Measurements from ENCODE around the gene OVOL3.
"Not testable (repeated sequence)": the region's sequence is repeated elsewhere in the genome, so short reads cannot be mapped to it uniquely, and the experiment has no call there.

Gene OVOL3

DNA sequence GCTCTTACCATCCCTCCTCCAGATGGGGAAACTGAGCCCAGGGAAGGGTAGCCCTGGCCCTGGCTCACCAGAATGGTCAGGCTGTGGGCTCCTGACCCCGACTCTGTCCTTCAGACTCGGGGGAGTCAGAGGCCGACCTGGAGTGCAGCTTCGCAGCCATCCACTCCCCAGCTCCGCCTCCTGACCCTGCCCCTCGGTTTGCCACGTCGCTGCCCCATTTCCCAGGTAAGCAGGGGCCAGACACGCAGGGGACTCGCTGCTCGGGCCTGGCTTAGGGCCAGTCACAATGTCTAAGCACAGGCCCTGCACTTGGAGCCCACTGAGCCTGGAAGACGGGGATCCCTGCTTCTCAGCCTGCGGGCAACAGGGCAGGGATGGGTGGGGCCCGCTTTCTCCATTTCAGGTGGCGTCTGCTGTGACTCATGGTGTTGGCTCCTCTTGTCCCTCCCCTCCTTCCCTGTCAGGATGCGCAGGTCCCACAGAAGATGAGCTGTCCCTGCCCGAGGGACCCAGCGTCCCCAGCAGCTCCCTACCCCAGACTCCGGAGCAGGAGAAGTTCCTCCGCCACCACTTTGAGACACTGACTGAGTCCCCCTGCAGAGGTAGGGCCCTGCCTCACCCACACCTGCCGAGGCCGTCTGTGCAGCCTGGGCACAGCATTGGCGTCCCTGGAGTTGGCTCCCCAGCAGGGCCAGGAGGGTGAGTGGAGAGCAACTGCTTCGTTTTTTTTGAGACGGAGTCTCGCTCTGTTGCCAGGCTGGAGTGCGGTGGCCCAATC lies 9.2 kb upstream of the OVOL3 start:
- DNase-seq, result no peak

DNA sequence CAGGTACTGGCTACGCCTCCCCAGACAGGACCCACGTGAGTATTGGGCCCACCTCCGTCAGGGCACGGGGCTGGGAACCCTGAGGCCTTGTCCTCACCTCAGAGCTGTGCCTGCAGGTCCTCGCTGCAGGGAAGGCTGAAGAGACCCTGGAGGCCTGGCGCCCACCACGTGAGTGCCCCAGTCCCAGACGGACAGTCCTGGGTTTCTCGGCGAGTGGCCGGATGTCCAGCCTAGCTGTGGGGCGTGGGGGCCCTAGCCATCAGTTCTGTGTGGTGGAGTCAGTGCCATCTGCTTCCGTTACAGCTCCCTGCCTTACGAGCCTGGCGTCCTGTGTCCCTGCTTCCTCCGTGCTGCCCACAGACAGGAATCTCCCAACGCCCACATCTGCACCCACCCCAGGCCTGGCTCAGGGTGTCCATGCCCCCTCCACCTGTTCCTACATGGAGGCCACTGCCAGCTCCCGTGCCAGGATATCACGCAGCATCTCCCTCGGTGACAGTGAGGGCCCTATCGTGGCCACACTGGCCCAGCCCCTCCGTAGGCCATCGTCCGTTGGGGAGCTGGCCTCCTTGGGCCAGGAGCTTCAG lies 7.8 kb upstream of the OVOL3 start:
- no peak for DNase-seq

DNA sequence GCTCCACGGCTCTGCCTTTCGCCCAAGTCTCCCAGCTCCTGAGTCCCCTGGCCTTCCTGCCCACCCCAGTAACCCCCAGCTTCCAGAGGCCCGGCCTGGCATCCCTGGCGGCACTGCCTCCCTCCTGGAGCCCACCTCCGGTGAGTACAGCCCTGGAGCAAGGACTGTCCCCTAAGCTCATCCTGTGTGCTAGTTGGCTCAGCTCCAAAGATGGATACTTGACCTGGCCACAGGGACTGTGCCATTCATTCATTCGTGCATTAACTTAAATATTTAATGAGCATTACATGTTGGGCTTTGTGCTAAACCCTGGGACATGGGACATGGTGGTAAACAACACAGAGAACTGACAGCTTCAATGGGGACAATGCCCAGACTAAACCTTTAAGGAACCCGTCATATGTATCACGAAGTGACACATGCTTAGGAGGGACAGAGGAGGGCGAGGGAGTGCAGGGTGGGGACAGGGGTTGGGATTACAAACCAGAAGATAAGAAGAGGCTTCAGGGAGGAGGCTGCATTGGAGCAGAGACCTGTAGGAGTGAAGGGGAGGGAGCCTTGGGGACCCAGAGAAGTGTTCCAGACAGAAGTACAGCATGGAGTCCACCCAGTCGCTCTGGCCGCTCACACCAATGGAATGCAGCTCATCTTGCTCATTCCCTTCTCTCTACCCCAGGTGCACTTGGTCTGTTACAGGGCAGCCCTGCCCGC lies 6.9 kb upstream of the OVOL3 start:
- no peak for DNase-seq

DNA sequence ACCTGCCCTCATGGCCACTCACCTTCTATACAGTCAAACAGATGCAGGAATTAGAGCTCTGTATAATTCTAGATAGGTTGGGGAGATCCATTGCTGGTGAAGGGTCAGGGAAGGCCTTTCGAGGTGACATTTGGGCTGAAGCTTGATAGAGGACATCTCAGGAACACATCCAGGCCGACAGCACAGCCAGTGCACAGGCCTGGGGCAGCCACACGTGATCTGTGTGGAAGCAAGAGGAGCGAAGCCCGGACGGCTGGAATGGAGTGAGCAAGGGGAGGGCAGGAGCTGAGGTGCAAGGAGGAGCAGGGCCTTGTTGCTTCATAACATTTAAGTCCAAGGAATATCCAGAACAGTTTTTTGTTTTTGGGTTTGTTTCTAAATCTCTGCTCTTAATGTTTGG lies 4.5 kb upstream of the OVOL3 start:
- no peak for DNase-seq

DNA sequence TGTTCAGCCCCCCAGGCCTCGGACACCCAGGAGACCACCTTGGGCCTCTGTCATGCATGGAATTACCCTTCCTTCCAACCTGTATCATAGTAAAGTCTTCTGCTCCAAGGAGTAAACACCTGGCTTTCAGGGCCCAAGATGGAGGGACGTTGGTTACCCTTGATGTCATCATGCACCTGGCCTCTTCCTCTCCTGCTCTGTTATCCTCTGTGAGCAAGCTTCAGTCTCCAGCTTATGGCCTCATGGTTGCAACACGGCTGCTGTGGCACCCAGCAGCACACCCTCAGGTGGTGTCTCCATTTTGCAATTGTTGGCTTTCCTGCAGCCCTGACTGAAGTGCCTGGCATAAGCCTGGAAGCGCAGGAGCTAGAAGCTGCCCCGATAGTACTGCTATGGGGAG lies 4.0 kb upstream of the OVOL3 start:
- no peak for DNase-seq

DNA sequence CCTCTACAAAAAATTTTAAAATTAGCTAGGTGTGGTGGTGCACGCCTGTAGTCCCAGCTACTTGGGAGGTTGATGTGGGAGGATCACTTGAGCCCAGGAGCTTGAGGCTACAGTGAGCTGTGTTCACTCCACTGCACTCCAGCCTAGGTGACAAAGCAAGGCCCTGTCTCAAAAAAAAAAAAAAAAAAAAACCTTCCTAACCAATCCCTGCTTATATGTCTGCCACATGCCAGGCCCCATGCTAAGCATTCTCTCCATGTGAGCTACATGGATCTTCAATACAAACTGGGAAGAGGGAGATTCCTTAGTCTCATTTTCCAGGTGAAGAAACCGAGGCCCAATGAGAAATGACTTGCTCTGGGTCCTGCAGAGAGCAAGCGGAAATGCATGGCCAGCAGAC lies 2.3 kb upstream of the OVOL3 start:
- no peak for DNase-seq

DNA sequence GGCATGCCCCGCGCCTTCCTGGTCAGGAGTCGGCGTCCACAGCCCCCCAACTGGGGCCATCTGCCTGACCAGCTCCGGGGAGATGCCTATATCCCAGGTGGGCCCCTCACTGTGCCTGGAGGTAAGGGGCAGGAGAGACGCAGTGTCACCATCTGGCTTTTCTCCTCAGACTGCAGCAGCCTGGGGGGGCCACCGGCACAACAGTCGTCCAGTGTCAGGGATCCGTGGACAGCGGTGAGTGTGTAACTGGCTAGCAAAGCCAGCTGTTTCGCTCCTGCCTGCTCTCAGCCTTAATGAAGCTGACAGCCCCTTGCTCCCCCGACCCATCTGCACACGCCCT lies 227 bp downstream of the OVOL3 start:
- no peak for DNase-seq

DNA sequence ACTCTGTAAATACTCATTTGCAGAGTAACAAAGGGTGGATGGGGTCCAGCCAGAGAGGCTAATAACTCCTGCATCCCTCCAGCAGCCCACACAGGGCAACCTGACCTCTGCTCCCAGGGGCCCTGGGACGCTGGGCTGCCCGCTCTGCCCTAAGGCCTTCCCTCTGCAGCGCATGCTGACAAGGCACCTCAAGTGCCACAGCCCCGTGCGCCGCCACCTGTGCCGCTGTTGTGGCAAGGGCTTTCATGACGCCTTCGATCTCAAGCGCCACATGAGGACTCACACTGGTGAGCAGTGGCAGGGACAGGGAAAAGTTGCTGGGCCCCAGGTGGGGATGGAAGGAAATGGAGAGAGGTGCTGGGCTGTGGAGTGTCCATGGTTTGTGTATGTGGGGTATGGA lies 1.7 kb downstream of the OVOL3 start:
- DNase-seq, result no peak

DNA sequence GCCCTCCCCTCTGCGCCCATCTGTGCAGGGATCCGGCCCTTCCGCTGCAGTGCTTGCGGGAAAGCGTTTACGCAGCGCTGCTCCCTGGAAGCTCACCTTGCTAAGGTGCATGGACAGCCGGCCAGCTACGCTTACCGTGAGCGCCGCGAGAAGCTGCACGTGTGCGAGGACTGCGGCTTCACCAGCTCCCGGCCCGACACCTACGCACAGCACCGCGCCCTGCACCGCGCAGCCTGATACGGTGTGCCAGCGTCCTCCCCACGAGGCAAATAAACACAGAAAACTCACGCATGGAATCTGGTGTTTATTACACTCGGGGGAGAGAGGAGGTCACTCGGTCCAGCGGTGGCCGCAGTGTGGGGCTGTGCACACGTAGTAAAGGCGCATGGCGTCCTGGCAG lies 2.5 kb downstream of the OVOL3 start:
- DNase-seq, result no peak

DNA sequence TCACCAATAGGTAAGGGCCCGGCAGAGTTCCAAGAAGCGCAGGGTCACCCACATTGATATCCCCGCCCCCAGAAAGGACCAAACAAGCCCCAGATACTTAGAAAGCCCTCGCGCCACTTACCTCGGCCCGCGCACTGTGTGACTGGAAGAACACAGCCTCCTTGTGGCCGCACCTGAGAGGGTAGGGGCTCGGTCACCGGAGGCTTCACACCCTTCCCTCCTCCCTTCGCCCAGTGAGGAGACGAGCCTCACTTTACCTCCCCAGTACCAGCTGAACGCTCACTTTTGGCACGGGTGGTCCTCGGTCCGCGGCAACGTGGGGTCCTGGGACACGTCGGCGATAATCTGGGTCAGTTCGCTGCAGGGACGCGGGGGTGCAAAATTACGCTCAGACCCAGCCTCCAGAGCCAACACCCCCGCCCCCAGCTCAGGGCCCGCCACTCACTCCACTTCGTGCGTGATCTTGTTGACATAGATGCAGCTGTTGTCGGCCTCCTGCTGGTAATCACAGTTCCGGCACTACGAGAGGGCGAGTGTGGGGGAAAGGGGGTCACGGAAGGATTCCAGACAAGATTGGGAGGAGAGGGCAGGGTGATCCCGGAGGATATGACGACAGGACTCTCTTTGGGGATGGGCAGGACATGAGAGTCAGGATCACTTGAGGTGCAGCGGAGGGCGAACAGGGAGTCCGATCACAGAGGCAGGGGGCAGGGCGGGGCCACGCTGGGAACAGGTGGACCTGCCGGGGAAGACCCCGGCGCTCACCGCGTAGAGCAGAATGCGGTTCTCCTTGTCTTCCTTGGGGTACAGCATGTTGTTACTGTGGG lies 3.2 kb downstream of the OVOL3 start:
- DNase-seq, result peak; percentile 31

DNA sequence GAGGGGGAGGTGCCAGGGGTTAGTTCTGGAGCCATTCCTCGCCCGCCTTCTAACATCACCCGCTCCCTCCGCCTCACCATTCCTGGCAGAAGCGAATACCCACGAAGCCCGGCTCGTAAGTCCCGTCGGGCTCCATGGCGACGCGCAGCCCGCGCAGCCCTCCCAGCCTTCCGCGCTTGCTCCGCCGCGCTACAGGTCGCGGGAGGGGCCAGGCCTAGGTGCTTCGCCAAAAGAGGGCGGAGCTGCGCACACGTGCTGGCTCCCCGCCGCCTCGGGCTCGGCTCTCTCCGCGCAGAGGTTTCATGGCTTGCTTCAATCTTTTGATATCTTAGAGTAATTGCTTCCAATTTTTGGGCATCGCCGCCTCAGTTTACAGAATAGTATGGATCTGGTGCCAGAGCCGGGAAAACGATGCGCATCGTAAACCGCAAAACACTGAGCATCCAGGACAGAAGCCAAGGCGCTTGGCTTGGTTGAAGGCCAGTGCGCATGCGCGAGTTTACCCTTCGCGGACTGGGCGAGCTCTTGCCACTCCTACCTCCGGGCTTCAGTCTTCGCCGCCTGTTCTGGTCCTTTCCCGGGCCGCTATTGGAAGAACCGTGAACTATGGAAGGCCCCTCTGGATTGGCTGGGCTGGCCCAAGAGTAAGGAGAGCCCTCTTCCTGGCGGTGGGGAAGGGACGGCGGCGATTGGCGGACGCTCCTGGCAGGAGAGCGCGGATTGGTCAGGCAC lies 3.9 kb downstream of the OVOL3 start, which contains the start of gene POLR2I:
TSS of gene POLR2I (minus strand) at position 155 of the 732 bp plus-strand sequence. CDS start at position 136, 19 bp downstream.
- DNase-seq, result peak; percentile 100

DNA sequence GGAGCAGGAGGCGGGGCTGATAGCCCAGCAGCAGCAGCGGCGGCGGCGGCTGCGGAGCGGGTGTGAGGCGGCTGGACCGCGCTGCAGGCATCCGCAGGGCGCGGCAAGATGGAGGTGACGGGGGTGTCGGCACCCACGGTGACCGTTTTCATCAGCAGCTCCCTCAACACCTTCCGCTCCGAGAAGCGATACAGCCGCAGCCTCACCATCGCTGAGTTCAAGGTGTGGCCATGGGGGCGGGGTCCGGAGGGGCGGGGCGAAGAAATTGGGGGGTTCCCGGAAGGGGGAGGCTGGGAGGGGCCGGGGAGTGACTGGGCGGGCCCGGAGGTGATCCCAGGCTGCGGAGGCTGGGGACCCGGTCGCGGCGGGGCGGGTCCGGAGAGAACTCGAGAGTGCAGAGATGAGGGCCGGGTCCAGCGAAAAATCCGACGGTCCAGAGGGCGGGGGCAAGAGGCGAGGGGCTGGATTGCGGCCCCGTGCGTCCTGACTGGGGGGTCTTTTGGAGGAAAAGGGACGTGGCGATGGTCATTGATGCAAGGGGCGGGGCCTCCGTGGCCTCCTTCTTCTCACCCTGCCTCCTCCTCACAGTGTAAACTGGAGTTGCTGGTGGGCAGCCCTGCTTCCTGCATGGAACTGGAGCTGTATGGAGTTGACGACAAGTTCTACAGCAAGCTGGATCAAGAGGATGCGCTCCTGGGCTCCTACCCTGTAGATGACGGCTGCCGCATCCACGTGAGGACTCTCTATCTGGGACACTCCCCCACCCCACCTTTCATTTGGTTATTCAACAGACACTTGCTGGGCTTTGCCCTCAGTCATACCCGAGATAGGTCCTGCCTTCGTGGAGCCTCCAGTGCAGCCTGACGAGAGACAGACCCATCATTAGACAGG lies 4.8 kb downstream of the OVOL3 start, which contains the start of gene TBCB:
TSS of gene TBCB (plus strand) at position 16 of the 891 bp plus-strand sequence. CDS start at position 109, 93 bp downstream.
- no peak for DNase-seq

DNA sequence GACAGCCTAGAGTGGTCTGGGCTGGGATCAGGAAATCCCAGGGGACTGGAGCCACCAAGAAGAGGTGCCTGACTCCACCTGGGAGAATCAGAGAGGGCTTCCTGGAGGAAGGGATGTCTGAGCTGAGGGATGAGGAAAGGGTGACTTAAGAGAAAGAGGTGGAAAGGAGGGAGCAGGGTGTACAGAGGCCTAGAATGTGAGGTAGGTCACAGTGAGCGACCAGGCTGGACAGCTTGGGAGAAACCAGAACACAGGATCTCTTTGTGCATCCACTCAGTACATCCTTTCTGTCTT lies 5.3 kb downstream of the OVOL3 start:
- no peak for DNase-seq

DNA sequence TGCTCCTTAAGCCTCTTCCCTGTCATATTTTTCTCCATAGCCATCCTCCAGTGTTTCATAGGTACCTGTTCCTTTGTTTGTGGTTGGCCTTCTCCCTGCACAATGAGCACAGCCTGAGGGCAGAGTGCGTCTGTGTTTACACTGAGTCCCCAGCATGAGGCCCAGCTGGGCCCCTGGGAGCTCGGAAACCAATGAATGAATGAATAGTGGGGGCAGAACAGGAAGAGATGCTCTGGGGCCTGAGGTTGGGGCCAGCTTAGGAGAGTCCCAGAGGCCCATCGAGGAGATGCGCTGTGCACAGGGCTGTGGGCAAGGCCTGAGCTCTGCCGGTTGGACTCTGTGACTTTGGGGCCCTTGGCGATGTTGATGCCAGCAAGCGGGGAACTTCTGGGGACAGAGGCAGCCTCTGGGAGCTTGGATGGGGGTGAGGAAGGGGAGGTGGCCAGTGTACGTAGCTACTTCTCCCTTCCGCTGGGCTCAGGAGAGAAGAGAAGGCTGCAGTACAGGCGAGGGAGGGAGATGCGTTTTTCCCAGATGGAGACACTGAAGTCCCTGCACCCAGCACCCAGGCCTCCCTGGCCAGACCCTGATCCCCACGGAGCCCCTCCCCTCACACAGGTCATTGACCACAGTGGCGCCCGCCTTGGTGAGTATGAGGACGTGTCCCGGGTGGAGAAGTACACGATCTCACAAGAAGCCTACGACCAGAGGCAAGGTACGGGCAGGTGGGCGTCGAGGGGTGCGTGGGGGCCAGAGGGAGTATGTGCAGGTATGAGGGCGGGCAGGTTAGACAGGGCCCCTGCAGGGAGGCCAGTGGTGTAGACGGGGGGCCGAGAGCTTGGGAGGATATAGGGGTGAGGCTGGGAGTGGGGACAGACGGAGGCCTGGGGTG lies 9.4 kb downstream of the OVOL3 start:
- no peak for DNase-seq

DNA sequence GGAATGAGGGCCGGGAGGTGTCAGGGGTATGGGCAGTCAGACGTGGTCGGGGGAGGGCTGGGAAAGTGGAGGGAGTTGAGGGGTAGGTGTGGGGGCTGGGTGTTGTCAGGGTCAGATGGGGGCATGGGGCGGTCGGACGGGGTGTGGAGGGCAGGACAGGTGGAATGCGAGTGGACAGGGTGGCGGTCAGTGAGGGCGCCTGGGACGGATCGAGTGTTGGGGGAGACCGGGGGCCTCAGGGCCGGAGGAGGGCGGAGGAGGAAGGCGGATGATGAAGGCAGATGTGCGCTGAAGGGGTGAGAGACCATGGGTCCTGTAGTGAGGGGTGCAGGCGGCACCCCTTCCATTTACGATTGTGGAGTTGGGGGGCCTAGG lies 10.0 kb downstream of the OVOL3 start:
- DNase-seq, result no peak

DNA sequence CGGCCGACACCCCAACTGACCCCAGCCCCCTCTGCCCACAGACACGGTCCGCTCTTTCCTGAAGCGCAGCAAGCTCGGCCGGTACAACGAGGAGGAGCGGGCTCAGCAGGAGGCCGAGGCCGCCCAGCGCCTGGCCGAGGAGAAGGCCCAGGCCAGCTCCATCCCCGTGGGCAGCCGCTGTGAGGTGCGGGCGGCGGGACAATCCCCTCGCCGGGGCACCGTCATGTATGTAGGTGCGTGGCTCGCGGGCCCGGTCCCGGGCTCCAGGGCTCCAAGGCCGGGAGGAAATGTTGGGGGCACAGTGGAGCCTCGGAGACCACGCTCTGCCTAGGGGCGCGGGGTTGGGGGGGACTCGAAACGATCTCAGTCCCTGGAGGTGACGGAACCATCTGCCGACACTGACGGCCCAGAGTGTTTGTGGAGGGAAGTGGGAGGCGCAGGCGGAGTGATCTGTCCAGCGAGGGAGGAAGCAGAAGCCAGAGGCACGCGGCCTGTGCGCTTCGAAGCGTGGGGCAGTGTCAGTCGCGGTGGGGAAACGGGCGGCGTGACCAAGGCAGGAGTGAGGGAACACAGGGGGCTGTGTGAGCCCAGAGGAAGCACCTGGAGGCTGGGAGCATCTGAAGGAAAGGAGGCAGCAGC lies 10.7 kb downstream of the OVOL3 start:
- no peak for DNase-seq

DNA sequence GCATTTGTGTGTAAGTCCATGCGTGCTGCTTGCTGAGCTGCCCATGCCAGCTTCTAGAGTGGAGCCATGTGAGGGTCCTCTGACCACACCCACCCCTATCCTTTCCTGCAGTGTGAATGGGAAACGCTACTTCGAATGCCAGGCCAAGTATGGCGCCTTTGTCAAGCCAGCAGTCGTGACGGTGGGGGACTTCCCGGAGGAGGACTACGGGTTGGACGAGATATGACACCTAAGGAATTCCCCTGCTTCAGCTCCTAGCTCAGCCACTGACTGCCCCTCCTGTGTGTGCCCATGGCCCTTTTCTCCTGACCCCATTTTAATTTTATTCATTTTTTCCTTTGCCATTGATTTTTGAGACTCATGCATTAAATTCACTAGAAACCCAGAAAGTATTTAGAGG lies 14.6 kb downstream of the OVOL3 start:
- no peak for DNase-seq

DNA sequence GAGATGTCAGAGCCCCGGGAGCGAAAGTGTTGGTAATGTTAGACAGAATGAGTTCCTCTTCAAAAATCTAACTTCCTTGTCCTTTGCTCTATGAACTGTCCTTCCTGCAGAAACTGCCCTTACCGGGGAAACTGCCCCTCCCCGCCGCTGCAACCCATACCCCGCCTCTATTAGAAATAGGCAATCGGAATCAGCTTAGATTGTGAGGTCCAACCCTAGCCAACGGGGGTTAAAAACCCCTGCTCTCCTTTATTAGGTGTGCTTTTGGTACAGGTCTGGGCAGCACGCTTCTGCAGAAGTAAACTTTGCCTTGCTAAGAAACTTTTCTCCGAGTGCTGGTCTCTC lies 17.4 kb downstream of the OVOL3 start:
- DNase-seq, result no peak

DNA sequence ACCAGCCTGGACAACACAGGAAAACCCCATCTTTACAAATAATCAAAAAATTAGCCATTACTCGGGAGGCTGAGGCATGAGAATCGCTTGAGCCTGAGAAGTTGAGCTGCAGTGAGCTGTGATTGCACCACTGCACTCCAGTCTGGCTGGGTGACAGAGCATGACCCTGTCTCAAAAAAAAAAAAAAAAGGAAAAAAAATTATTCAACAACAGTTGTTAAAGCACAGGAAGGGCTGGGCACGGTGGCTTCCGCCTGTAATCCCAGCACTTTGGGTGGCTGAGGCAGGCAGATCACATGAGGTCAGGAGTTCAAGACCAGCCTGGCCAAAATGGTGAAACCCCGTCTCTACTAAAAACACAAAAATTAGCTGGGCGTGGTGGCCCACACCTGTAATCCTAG lies 20.3 kb downstream of the OVOL3 start:
- DNase-seq, result peak; percentile 38

DNA sequence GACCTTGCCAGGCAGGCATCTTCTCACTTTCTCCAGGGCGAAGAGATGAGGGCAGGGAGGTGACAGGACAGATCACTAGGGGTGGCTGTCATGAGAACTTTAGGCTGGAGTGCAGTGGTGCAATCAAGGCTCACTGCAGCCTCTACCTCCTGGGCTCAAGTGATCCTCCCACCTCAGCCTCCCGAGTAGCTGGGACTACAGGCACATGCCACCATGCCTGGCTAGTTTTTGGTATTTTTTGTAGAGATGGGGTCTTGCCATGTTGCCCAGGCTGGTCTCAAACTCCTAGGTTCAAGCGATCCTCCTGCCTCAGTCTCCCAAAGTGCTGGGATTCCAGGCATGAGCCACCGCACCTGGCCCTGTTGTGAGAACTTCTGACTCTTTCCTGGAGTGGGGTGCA lies 23.9 kb downstream of the OVOL3 start:
- not testable (repeated sequence) for DNase-seq
